Thyroid gland (tissue), 4 donors: ENCODE measurements around the gene FHOD3.

ENCODE experiments used
- CTCF ChIP-seq, 6 experiments: fragments of 200-600 bp in 3 of 6; fragments of 450-650 bp in 3 of 6; sonication (generic) in 3 of 6; IDR thresholded peaks; one replicate each; pipeline ENCODE4 v1.5.1; 2016 to 2019; ENCODE audit warnings: antibody characterized with exemption in 6 of 6, mild to moderate bottlenecking in 2 of 6, inconsistent platforms in 1 of 6, moderate library complexity in 1 of 6
- POLR2A ChIP-seq, 2 donors: fragments of 450-650 bp; IDR thresholded peaks; one replicate each; pipeline ENCODE4 v1.6.1; 2017; ENCODE audit warnings: antibody characterized with exemption in 2 of 2, mild to moderate bottlenecking in 2 of 2, moderate library complexity in 1 of 2

GRCh38 chr18:36648803-36649202, 351.3 kb downstream of the FHOD3 start:
- TF ChIP-seq CTCF (IDR thresholded peaks at IDR 0.05) = no peak
- TF ChIP-seq POLR2A (IDR thresholded peaks at IDR 0.05) = no peak
